ENCODE measurements around the gene FSCB.

Gene FSCB

DNA sequence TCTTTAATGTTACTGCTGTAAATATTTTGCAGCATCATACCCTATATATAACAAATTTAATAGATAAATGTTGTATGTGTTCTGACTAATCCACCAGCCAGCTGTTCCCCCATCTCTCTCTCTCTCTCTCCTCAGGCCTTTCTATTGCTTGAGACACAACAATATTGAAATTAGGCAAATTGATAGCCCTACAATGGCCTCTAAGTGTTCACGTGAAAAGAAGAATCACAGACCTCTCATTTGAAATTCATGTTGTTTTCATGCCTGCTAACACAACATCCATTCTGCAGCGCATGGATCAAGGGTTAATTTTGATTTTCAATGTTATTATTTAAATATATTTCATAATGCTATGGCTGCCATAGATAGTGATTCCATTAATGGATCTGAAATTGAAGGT, 1.8 kb upstream of the FSCB start:
- no peak for DNase-seq (ENCODE audit: low read depth)
- H3K4me3 ChIP-seq (ENCODE audit: control insufficient read depth, low read depth, low read length) = no peak overlapping the region
- no peak for TF ChIP-seq CTCF (conservative IDR thresholded peaks at IDR 0.05; ENCODE audit: control insufficient read depth, insufficient read depth, low read depth, low read length)

DNA sequence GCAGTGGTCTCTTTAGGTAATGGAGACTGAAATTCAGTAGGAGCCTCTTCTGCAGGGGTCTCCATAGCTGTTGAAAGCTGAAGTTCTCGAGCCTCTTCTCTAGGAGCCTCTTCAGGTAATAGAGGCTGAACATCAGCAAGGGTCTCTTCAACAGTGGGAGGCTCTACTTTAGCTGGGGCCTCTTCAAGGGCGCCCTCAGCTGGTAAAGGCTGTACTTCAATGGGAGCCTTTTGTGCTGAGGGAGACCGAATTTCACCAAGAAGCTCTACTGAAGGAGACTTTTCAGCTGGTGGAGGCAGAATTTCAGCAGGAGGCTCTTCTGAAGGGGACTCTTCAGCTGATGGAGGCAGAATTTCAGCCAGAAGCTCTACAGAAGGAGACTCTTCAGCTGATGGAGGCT, 1.5 kb downstream of the FSCB start:
- no peak for TF ChIP-seq CTCF (conservative IDR thresholded peaks at IDR 0.05; ENCODE audit: control insufficient read depth, insufficient read depth, low read depth, low read length)
- DNase-seq (ENCODE audit: low read depth) = no peak
- H3K4me3 ChIP-seq (ENCODE audit: control insufficient read depth, low read depth, low read length) = no peak overlapping the region

- DNase-seq (ENCODE audit: low read depth) = no peak
- no peak for TF ChIP-seq CTCF (conservative IDR thresholded peaks at IDR 0.05; ENCODE audit: control insufficient read depth, insufficient read depth, low read depth, low read length)
- no peak overlapping the region for H3K4me3 ChIP-seq (ENCODE audit: control insufficient read depth, low read depth, low read length)
These were observed 9.9 kb downstream of the FSCB start for GRCh38 chr14:44497148-44497547.

DNA sequence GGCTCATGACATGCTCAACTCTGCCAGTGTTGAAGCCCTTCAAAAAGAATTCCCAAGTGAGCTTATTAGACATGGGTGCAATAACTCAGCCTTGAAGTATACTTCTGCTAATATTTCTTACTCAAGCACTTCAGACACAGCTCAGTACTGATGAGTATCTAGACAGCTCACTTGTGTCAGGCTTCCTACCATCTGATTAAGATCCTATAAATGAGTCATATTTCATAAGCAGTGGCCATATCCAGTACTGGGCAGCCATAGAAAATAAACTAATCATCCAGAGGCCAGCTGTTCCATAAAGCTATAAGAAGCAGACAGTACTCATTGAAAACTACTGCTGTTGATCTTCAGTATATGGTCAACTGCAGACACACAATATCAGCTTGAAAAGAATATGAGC, 12.9 kb downstream of the FSCB start:
- no peak overlapping the region for H3K4me3 ChIP-seq (ENCODE audit: control insufficient read depth, low read depth, low read length)
- no peak for DNase-seq (ENCODE audit: low read depth)
- no peak for TF ChIP-seq CTCF (conservative IDR thresholded peaks at IDR 0.05; ENCODE audit: control insufficient read depth, insufficient read depth, low read depth, low read length)

GRCh38 chr14:44490966-44491365, 16.1 kb downstream of the FSCB start:
- no peak overlapping the region for H3K4me3 ChIP-seq (ENCODE audit: control insufficient read depth, low read depth, low read length)
- no peak for TF ChIP-seq CTCF (conservative IDR thresholded peaks at IDR 0.05; ENCODE audit: control insufficient read depth, insufficient read depth, low read depth, low read length)
- no peak for DNase-seq (ENCODE audit: low read depth)

DNA sequence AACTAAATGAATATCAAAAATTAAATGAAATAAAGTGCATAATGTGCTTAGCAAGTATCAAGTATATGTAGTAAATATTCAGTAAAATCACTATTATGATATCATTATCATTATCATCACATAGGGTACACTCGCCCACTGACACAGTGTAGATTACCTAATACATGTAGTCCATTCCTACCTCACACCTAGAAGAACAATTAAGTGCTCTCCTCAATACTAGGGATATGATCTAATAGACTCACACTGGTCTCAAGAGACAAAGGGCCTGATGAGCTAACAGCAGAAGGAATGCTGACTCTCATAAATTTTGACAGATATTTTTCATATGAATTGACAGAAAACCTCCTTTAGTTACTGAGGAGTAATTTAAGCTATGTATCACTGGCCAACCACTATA, 29.1 kb downstream of the FSCB start:
- TF ChIP-seq CTCF (conservative IDR thresholded peaks at IDR 0.05; ENCODE audit: control insufficient read depth, insufficient read depth, low read depth, low read length) = no peak
- no peak overlapping the region for H3K4me3 ChIP-seq (ENCODE audit: control insufficient read depth, low read depth, low read length)
- no peak for DNase-seq (ENCODE audit: low read depth)

- TF ChIP-seq CTCF (conservative IDR thresholded peaks at IDR 0.05; ENCODE audit: control insufficient read depth, insufficient read depth, low read depth, low read length) = no peak
- DNase-seq (ENCODE audit: low read depth) = no peak
- no peak overlapping the region for H3K4me3 ChIP-seq (ENCODE audit: control insufficient read depth, low read depth, low read length)
These were observed 38.3 kb downstream of the FSCB start for GRCh38 chr14:44468771-44469170.

Measured in fibroblast of mammary gland (primary cell).